ENCODE measurements around the gene ELOVL1.

Gene ELOVL1

GRCh38 chr1:43331688-43332087 is 36.1 kb downstream of the ELOVL1 start:
- no peak for DNase-seq (ENCODE audit: low read depth in 1 of 2, low spot score in 1 of 2)

GRCh38 chr1:43329995-43330751 is 37.6 kb downstream of the ELOVL1 start:
- peak in 1 of 2 donors; percentile 43 for DNase-seq (ENCODE audit: low read depth in 1 of 2, low spot score in 1 of 2)

- DNase-seq (ENCODE audit: low read depth in 1 of 2, low spot score in 1 of 2) = no peak
Observed at GRCh38 chr1:43327549-43328292, 40.1 kb downstream of the ELOVL1 start.

GRCh38 chr1:43325381-43325780 is 42.4 kb downstream of the ELOVL1 start:
- DNase-seq (ENCODE audit: low read depth in 1 of 2, low spot score in 1 of 2) = no peak

- no peak for DNase-seq (ENCODE audit: low read depth in 1 of 2, low spot score in 1 of 2)
Observed at GRCh38 chr1:43324810-43325209, 43.0 kb downstream of the ELOVL1 start.

GRCh38 chr1:43322506-43322905 is 45.3 kb downstream of the ELOVL1 start:
- no peak for DNase-seq (ENCODE audit: low read depth in 1 of 2, low spot score in 1 of 2)

GRCh38 chr1:43321331-43321891 is 46.4 kb downstream of the ELOVL1 start:
- no peak for DNase-seq (ENCODE audit: low read depth in 1 of 2, low spot score in 1 of 2)

- DNase-seq (ENCODE audit: low read depth in 1 of 2, low spot score in 1 of 2) = no peak
Observed at GRCh38 chr1:43319766-43320165, 48.0 kb downstream of the ELOVL1 start.

- DNase-seq (ENCODE audit: low read depth in 1 of 2, low spot score in 1 of 2) = no peak
Observed at GRCh38 chr1:43319288-43319687, 48.5 kb downstream of the ELOVL1 start.

- no peak for DNase-seq (ENCODE audit: low read depth in 1 of 2, low spot score in 1 of 2)
Observed at GRCh38 chr1:43318831-43319230, 49.0 kb downstream of the ELOVL1 start.

- no peak for DNase-seq (ENCODE audit: low read depth in 1 of 2, low spot score in 1 of 2)
Observed at GRCh38 chr1:43317817-43318471, 49.9 kb downstream of the ELOVL1 start.

GRCh38 chr1:43316738-43317520 is 50.9 kb downstream of the ELOVL1 start:
- no peak for DNase-seq (ENCODE audit: low read depth in 1 of 2, low spot score in 1 of 2)

GRCh38 chr1:43315963-43316737 is 51.7 kb downstream of the ELOVL1 start:
- DNase-seq (ENCODE audit: low read depth in 1 of 2, low spot score in 1 of 2) = no peak

- no peak for DNase-seq (ENCODE audit: low read depth in 1 of 2, low spot score in 1 of 2)
Observed at GRCh38 chr1:43315481-43315880, 52.3 kb downstream of the ELOVL1 start.

- DNase-seq (ENCODE audit: low read depth in 1 of 2, low spot score in 1 of 2) = no peak
Observed at GRCh38 chr1:43314233-43314632, 53.6 kb downstream of the ELOVL1 start.

- DNase-seq (ENCODE audit: low read depth in 1 of 2, low spot score in 1 of 2) = no peak
Observed at GRCh38 chr1:43313771-43314170, 54.0 kb downstream of the ELOVL1 start.
